SKM-1 treated with dmso at 0.1 percent for 144 hours (cell line): ENCODE measurements around the gene KRTAP10-1.
"Not testable (repeated sequence)": the region's sequence is repeated elsewhere in the genome, so short reads cannot be mapped to it uniquely, and the experiment has no call there.

Experiments used
- DNase-seq: peaks from one replicate; lab custom pipeline; 2025; ENCODE audit not compliant: unreplicated experiment; lab: John Stamatoyannopoulos, UW

The KRTAP10-1 gene, protein sequence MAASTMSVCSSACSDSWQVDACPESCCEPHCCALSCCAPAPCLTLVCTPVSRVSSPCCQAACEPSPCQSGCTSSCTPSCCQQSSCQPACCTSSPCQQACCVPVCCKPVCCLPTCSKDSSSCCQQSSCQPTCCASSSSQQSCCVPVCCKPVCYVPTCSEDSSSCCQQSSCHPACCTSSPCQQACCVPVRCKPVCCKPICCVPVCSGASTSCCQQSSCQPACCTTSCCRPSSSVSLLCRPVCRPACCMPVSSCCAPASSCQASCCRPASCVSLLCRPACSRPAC

DNA sequence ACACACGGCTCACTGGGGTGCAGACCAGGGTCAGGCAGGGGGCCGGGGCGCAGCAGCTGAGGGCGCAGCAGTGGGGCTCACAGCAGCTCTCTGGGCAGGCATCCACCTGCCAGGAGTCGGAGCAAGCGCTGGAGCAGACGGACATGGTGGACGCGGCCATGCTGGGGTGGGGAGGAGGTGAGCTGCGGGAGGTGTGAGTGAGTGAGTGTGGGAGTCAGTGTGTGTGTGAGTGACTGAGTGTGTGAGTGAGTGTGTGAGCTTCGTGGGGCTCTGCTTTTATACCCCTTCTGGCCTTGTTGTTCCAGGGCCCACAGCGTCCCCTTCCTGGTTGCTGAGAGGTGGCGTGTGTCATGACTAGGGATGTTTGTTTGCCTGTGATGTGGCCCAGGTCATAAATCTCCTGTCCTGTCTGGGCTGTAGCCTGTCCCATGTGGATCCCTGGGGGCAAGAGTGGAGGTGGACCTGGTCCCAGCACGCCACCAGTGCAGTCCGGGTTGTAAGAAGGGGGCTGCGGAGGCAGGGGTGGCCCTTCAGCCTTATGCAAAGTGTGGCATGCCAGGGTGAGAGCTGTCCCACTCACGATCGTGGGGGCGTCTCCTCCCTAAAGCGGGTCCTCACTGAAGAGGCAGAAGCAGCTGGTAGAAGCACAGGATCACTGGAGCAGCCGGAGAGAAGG, at the start of gene KRTAP10-1:
Gene KRTAP10-1, minus strand, starts transcription at position 205 of the 676 bp plus-strand sequence. Its CDS starts 45 bp downstream, at position 160.
- no peak for DNase-seq

DNA sequence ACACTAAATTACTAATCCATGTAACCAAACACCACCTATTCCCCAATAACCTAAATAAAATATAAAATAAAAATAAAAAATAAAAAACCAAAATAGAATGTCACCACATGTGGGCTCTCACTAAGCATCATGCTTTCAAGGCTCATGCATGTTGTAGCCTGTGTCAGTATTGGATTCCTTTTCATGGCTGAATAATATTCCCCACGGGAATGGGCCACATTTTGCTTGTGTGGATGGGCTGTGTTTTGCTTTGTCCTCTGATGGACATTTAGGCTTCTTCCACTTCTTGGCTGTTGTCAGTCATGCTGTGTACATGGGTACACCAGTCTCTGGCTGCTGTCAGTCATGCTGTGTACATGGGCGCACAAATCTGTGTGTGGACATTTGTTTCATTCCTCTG, 49.1 kb upstream of the KRTAP10-1 start:
- no peak for DNase-seq

- no peak for DNase-seq
Measured at GRCh38 chr21:44585892-44586291, 45.9 kb upstream of the KRTAP10-1 start.

GRCh38 chr21:44583800-44584147, 43.8 kb upstream of the KRTAP10-1 start:
- no peak for DNase-seq

DNA sequence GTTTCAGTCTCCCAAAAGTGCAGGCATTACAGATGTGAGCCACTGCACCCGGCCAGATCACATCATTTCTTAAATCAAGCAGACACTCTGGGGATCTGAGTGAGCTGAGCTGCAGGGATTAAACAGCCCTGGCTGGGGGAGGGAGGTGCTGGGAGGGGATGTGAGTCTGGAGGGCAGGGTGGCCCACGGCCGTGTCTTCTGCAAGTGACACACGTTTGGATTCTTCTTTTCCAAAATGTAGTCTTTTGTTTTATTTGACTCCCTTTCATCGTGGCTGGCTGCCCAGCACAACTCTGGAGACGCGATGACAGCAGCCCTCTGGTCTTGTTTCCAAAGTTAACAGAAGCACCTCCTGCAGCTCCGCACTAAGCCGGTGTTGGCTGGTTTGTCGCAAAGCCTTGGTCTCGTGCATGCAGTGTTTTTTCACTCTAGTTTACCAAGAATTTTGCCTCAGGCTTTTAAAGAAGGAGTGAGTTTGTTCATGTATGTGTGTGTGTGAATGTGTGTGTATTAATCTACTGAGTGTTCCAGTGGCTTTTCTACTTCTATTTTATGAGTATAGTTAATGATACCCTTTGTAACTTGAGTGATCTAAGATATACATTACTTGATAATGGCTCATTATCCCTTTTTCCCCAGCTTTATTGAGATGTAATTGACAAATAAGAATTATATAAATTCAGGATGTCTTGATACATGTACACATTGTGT, 43.2 kb upstream of the KRTAP10-1 start:
- DNase-seq: no peak

DNA sequence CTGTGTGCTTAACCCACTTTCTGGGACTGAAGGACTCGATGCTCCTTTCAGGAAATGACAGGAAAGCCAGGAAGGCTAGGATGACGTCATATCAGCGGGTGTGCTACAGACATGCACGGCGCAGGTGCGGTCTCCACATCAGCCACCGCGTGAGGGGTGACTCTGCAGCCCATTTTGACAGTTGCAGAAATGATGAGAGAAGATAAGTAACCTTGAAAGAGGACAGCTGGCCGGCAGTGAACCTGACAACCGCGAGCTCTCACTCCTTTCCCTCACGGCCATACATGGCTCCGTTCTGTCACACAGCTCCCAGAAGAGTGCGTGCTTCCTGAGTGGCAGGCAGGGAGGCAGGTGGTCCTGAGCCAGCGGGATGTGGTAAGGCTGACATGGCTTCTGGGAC, 42.1 kb upstream of the KRTAP10-1 start:
- peak; percentile 75 for DNase-seq

- DNase-seq: no peak
Measured at GRCh38 chr21:44581158-44581557, 41.2 kb upstream of the KRTAP10-1 start.

DNA sequence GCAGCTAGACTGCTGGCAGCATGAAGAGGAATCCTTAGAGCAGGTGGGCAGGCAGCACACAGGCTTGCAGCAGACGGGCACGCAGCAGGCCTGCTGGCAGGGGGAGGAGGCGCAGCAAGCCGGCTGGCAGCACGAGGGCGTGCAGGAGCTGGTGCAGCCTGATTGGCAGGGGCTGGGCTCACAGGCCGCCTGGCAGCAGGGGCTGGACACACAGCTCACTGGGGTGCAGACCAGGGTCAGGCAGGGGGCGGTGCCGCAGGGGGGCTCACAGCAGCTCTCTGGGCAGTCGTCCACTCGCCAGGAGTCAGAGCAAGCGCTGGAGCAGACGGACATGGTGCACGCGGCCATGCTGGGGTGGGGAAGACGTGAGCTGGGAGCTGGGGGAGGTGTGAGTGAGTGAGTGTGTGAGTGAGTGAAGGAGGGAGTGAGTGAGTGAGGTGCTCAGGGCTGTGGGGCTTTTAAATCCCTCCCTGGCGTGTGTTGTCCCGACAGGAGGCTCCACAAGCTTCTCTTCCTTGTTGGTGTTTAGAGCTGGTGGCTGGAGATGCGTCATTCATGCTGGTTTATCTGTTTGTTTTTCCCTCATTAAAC, 40.3 kb upstream of the KRTAP10-1 start, which contains the start of gene KRTAP10-5:
Gene KRTAP10-5, minus strand, starts transcription at position 374 of the 591 bp plus-strand sequence. Its CDS starts 26 bp downstream, at position 348.
- DNase-seq: not testable (repeated sequence)

DNA sequence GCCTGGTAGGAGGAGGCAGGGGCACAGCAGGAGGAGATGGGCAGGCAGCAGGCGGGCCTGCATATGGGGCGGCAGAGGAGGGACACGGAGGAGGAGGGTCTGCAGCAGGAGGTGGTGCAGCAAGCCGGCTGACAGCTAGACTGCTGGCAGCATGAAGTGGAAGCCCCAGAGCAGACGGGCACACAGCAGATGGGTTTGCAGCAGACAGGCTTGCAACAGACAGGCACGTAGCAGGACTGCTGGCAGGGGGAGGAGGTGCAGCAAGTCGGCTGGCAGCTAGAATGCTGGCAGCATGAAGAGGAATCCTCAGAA, 39.8 kb upstream of the KRTAP10-1 start:
- no peak for DNase-seq

- DNase-seq: no peak
Measured at GRCh38 chr21:44579056-44579832, 39.2 kb upstream of the KRTAP10-1 start.

- DNase-seq: no peak
Measured at GRCh38 chr21:44578371-44579055, 38.5 kb upstream of the KRTAP10-1 start.

DNA sequence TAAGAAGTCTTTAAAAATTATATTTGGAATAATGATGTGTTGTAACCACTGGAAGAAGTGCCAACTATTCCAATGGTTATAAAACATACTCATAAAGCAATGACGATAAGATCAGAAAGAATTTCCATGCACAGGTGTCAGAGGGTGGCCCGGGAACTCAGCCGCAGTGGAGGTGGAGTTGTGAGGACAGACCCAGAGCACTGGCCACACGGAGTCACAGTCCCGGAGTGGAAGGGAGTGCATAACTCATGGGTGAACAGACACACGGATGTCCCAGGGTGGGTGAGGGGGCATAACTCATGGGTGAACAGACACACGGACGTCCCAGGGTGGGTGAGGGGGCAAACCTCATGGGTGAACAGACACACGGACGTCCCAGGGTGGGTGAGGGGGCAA, 36.0 kb upstream of the KRTAP10-1 start:
- no peak for DNase-seq

GRCh38 chr21:44575307-44576024, 35.5 kb upstream of the KRTAP10-1 start:
- DNase-seq: no peak

- DNase-seq: no peak
Measured at GRCh38 chr21:44574457-44575306, 34.7 kb upstream of the KRTAP10-1 start.

GRCh38 chr21:44573630-44574456, 33.8 kb upstream of the KRTAP10-1 start, which contains the start of gene KRTAP10-4:
KRTAP10-4 (plus strand) TSS chr21:44573729; CDS start chr21:44573759, 30 bp downstream.
- not testable (repeated sequence) for DNase-seq

GRCh38 chr21:44572959-44573583, 33.1 kb upstream of the KRTAP10-1 start:
- DNase-seq: no peak
